ENCODE data around the gene PTPRF. TPM values are rescaled to one million over a fixed set of nuclear protein-coding genes. Genes with fewer than 3 reads are reported as not detected.

The PTPRF gene
- total and polyA plus RNA-seq, 5 donors from 2014 or later: 0.22 TPM; not detected in 4

DNA sequence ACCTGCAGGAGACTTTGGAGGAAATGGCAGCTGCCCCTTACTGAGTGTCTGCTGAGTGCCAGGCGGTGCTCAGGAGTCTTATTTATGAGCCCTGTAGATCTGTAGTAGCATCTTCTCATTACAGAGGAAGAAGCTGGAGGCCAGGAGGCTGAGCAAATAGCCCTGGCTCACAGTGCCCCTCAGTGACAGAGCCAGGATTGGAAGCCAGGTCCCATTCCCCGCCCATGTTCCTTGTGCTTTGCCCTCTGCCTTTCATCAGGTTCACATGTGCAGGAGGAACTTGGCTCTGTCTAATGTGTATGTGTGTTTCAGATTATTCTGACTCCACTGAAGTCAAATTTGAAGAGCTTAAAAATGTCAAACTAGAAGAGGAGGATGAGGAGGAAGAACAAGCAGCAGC is 140.5 kb downstream of the PTPRF start:
- H3K9me3 ChIP-seq (ENCODE audit: control insufficient read depth in 2 of 2, low read length in 2 of 2): no peaks in the 10 kb centered on the region
- Mint-ChIP-seq H3K27ac (peak overlapping the region in 1 of 3 donors; percentile 73), H3K4me3 (no peak overlapping the region), H3K36me3 (peaks cover 59% of the 10 kb centered on the region), H3K9me3 (no peaks in the 10 kb centered on the region), H3K4me1 (peaks cover 0 to 14% (median 8%) of the 10 kb centered on the region in 4 donors), H3K27me3 (no peaks in the 10 kb centered on the region)
- no peak for DNase-seq
- no peak overlapping the region for H3K27ac ChIP-seq (ENCODE audit: insufficient read depth, low read length, poor library complexity, severe bottlenecking)
- no peak overlapping the region for H3K4me3 ChIP-seq (ENCODE audit: low read depth, low read length)
- no peaks in the 10 kb centered on the region for H3K4me1 ChIP-seq (ENCODE audit: control insufficient read depth, insufficient read depth, low read length, poor library complexity, severe bottlenecking)
- H3K27me3 ChIP-seq (ENCODE audit: control insufficient read depth, insufficient read depth, low read length): no peaks in the 10 kb centered on the region
- H3K36me3 ChIP-seq (ENCODE audit: control insufficient read depth, insufficient read depth, low read length): peaks cover 88% of the 10 kb centered on the region
- no peak for ATAC-seq (ENCODE audit: low read depth in 2 of 2)

DNA sequence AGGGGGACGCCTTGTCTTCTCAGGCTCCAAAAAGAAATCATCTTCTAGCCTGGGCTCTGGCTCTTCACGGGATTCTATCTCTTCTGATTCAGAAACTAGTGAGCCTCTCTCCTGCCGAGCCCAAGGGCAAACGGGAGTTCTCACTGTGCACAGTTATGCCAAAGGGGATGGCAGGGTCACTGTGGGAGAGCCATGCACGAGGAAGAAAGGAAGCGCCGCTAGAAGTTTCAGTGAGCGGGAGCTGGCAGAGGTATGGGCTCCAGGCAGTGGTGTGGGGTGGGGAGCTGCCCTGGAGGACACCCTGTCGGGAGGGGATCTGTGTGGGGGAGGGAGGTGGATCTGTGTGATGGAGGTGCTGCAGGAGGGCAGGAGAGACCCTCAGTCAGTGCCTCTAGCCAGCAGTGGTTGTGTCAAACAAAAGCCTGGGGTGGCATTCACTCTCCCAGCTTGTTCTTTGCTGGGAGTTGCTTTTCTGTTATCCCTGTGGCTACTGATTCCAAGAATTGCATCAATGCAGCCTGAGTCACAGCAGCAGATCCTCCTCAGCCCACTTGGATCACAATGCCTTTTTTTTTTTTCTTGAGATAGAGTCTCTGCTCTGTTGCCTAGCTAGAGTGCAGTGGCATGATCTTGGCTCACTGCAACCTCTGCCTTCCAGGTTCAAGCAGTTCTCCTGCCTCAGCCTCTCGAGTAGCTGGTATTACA is 141.1 kb downstream of the PTPRF start:
- no peaks in the 10 kb centered on the region for H3K9me3 Mint-ChIP-seq
- DNase-seq (no peak), ATAC-seq (ENCODE audit: low read depth in 2 of 2) (no peak)
- no peaks in the 10 kb centered on the region for H3K27me3 Mint-ChIP-seq
- H3K4me3 Mint-ChIP-seq: no peak overlapping the region
- Histone ChIP-seq H3K27ac (ENCODE audit: insufficient read depth, low read length, poor library complexity, severe bottlenecking) (no peak overlapping the region), H3K27me3 (ENCODE audit: control insufficient read depth, insufficient read depth, low read length) (no peaks in the 10 kb centered on the region), H3K9me3 (ENCODE audit: control insufficient read depth in 2 of 2, low read length in 2 of 2) (no peaks in the 10 kb centered on the region), H3K4me1 (ENCODE audit: control insufficient read depth, insufficient read depth, low read length, poor library complexity, severe bottlenecking) (no peaks in the 10 kb centered on the region), H3K4me3 (ENCODE audit: low read depth, low read length) (no peak overlapping the region), H3K36me3 (ENCODE audit: control insufficient read depth, insufficient read depth, low read length) (peaks cover 82% of the 10 kb centered on the region)
- H3K27ac Mint-ChIP-seq: peak overlapping the region in 1 of 3 donors; percentile 73
- peaks cover 55% of the 10 kb centered on the region for H3K36me3 Mint-ChIP-seq
- peaks cover 0 to 15% (median 8%) of the 10 kb centered on the region in 4 donors for H3K4me1 Mint-ChIP-seq

DNA sequence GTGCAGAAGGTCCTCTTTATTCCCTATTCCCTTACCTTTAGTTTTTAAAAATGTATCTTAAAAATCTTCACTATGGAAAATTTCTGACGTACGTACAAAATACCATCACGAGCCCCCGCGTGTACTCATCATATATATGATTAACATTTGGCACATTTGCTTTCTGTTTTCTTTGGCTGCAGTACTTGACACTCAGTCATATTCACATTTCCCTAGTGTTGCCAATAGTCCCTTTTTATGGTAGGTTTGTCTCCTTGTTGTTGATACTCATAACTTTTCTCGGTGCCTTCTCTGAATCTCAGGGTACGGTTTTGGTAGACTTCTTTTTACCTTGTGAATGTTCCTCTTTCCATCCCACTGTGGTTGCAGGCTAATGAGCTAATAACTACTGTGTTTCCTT is 142.6 kb downstream of the PTPRF start:
- no peaks in the 10 kb centered on the region for H3K9me3 Mint-ChIP-seq
- no peak overlapping the region for H3K4me3 Mint-ChIP-seq
- no peaks in the 10 kb centered on the region for H3K27me3 Mint-ChIP-seq
- H3K4me1 Mint-ChIP-seq: peaks cover 0 to 19% (median 15%) of the 10 kb centered on the region in 4 donors
- Histone ChIP-seq H3K9me3 (ENCODE audit: control insufficient read depth in 2 of 2, low read length in 2 of 2) (no peaks in the 10 kb centered on the region), H3K36me3 (ENCODE audit: control insufficient read depth, insufficient read depth, low read length) (peaks cover 76% of the 10 kb centered on the region), H3K27me3 (ENCODE audit: control insufficient read depth, insufficient read depth, low read length) (no peaks in the 10 kb centered on the region), H3K4me3 (ENCODE audit: low read depth, low read length) (no peak overlapping the region), H3K4me1 (ENCODE audit: control insufficient read depth, insufficient read depth, low read length, poor library complexity, severe bottlenecking) (no peaks in the 10 kb centered on the region), H3K27ac (ENCODE audit: insufficient read depth, low read length, poor library complexity, severe bottlenecking) (no peak overlapping the region)
- DNase-seq (no peak), ATAC-seq (ENCODE audit: low read depth in 2 of 2) (no peak)
- H3K27ac Mint-ChIP-seq: peak overlapping the region in 1 of 3 donors; percentile 2
- peaks cover 54% of the 10 kb centered on the region for H3K36me3 Mint-ChIP-seq

Other genes with a start within 250 kb of the PTPRF start
- not detected for gene C1orf210, start 245.3 kb upstream of the PTPRF start, total RNA-seq
- not detected for gene C1orf210, start 245.3 kb upstream of the PTPRF start, polyA plus RNA-seq
- gene TIE1, start 229.9 kb upstream of the PTPRF start, total RNA-seq: 1.3 TPM
- gene TIE1, start 229.9 kb upstream of the PTPRF start, polyA plus RNA-seq: not detected
- gene MPL, start 193.1 kb upstream of the PTPRF start, total RNA-seq: 2.2 TPM
- not detected for gene MPL, start 193.1 kb upstream of the PTPRF start, polyA plus RNA-seq
- gene CDC20, start 171.9 kb upstream of the PTPRF start, total RNA-seq: 1.2 TPM
- gene CDC20, start 171.9 kb upstream of the PTPRF start, polyA plus RNA-seq: 1 to 10 TPM; 4.2 to 7.5 (median 5.8) TPM
- gene ELOVL1, start 162.9 kb upstream of the PTPRF start, total RNA-seq: 37.1 TPM
- gene ELOVL1, start 162.9 kb upstream of the PTPRF start, polyA plus RNA-seq: 100 to 1,000 TPM in 1 of 4 donors, 10 to 100 TPM in 3; 74.5 to 114 (median 77.7) TPM
- gene MED8, start 141.1 kb upstream of the PTPRF start, total RNA-seq: 18.4 TPM
- gene MED8, start 141.1 kb upstream of the PTPRF start, polyA plus RNA-seq: 10 to 100 TPM; 41.8 to 51.3 (median 48.4) TPM
- gene SZT2, start 141.0 kb upstream of the PTPRF start, total RNA-seq: 107 TPM
- 1 to 10 TPM; 1.5 to 4.6 (median 3.5) TPM for gene SZT2, start 141.0 kb upstream of the PTPRF start, polyA plus RNA-seq
- gene HYI, start 77.0 kb upstream of the PTPRF start, total RNA-seq: 8.4 TPM
- 1 to 10 TPM in 3 of 4 donors, under 1 TPM in 1; 0.85 to 3.4 (median 2.4) TPM for gene HYI, start 77.0 kb upstream of the PTPRF start, polyA plus RNA-seq
- gene KDM4A, start 119.3 kb downstream of the PTPRF start, total RNA-seq: 48.4 TPM
- gene KDM4A, start 119.3 kb downstream of the PTPRF start, polyA plus RNA-seq: 10 to 100 TPM in 2 of 4 donors, 1 to 10 TPM in 2; 8.0 to 10.6 (median 9.9) TPM
- gene ST3GAL3, start 176.7 kb downstream of the PTPRF start, total RNA-seq: 25.0 TPM
- 1 to 10 TPM; 5.7 to 9.6 (median 8.3) TPM for gene ST3GAL3, start 176.7 kb downstream of the PTPRF start, polyA plus RNA-seq

Data from CD4-positive, CD25-positive, alpha-beta regulatory T cell (primary cell).